ENCODE measurements around the gene XG.
"Not testable (repeated sequence)": the region's sequence is repeated elsewhere in the genome, so short reads cannot be mapped to it uniquely, and the experiment has no call there.

Gene XG

DNA sequence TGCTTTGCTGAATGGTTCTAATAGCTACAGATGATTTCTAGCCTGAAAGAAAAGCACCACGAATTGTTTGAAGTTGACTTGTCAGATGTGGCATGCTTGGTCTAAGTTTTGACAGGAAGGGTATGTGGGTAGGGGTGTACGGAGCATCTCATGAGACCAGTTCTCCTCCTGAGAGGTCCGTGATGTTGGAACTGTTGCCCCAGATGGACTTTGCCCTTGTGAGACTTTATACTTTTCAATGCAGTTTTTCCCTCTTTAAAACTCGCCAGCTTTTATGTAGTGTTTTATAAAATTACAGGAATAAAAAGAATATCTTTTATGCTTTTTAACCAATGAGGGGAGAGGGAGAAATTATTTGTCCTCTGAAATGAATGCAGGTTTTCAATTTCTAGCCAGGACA, 16.6 kb upstream of the XG start:
- DNase-seq = no peak

- DNase-seq = no peak
Measured at GRCh38 chrX:2740672-2741071, 11.2 kb upstream of the XG start.

DNA sequence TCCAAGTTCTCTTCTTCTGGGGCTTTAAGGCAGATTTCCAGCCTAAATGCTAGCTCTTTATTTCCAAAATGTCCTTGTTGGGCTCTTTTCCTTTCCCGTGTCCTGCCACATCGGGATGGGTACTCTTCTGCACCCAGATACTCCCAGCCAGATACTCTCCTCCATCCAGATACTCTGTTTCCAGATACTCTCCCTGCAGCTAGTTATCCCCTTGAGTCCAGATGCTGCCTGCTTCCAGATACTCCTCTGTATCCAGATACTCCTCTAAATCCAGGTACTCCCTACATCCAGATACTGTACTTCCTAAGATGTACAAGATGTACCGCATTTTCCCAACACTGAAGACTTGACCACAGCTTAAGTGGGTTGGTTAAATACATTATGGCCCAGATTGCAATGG, 10.5 kb upstream of the XG start:
- no peak for DNase-seq

DNA sequence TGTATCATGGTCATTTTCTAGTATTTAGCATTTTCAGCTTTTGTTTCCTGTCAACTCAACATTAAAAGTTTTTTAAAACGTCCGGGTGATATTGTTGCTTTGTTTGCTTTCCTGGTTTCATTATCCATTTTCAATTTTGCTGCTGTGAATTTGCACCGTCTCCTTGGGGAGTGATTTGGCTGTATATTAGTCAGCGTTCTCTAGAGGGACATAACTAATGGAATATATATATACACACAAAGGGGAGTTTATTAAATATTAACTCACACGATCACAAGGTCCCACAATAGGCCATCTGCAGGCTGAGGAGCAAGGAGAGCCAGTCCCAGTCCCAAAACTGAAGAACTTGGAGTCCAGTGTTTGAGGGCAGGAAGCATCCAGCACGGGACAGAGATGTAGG, 5.6 kb upstream of the XG start:
- not testable (repeated sequence) for DNase-seq

- no peak for DNase-seq
Measured at GRCh38 chrX:2748171-2748814, 3.5 kb upstream of the XG start.

DNA sequence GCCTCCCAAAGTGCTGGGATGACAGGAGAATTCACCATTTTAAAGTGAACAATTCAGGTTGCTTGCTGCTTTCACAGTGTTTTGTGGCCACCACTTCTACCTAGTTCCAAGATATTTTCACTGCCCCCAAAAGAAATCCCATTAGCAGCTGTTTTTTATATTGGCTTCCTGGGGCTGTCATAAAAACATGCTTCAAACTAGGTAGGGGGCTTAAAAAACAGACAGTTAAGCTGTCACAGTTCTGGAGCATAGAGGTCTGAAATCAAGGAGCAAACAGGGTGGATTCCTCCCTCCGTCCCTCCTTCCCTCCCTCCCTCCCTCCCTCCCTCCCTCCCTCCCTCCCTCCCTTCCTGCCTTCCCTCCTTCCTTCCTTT, 3.0 kb upstream of the XG start:
- no peak for DNase-seq

DNA sequence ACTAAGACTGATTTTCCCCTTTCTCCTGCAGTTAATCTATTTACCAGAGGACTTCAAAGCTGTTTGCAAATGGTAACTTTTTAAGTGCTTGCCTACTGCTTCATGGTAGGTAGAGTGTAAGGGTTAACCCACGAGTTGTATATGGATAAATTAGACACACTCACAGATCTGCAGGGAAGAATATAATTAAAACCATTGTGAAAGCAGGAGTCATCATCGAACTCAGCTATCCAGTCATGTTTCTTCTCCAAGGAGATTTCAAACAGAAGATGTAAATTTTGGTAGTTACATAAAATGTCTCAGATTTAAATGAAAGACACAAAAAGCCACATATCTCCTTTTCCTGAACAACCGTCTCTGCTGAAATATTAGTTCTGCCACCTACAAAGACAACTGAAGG, 549 bp upstream of the XG start:
- DNase-seq = no peak

DNA sequence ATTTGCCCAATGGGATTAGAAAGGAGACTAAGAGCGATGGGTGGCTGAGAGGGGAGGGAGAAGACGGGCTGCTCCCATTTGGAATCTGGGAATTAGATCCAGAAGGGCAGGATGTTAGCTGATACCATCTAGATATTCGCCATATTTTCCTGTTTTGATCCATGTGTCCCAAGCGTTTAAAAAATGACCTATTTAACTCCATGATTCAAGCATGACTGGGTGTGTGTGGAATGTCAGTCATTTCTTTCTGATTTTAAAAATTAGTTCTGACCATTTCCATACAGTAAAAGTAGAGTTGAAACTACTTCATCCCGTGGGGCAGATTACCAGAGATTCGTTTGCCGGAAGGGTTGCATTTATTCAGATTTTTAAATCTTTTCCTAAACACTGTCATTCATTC, 601 bp downstream of the XG start:
- DNase-seq = not testable (repeated sequence)

- not testable (repeated sequence) for DNase-seq
Measured at GRCh38 chrX:2755163-2755715, 3.4 kb downstream of the XG start.

GRCh38 chrX:2756548-2756947, 4.7 kb downstream of the XG start:
- DNase-seq = no peak

- no peak for DNase-seq
Measured at GRCh38 chrX:2761246-2761645, 9.4 kb downstream of the XG start.

GRCh38 chrX:2762671-2763070, 10.8 kb downstream of the XG start:
- DNase-seq = not testable (repeated sequence)

GRCh38 chrX:2764766-2765548, 13.1 kb downstream of the XG start:
- not testable (repeated sequence) for DNase-seq

GRCh38 chrX:2765549-2765830, 13.7 kb downstream of the XG start:
- DNase-seq = no peak

DNA sequence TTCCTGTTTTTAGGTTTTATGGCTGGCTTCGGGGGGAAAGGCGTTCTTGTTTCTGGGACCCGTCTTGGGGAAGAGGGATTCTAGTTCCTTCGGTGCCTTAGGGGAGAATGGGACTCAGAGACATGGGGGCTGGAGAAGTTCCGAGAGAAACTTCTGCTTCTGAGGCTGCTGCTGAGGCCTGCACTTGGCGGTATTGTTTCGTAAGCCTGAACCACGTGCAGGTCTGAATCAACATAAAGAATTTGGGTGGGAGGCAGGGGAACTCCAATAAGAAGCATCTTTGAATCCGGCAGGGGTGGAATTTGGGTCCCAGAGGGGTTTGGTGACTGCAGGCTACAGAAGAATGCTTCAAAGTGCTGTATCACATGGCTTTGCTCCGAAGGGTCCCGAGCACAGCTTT, 15.1 kb downstream of the XG start:
- no peak for DNase-seq

GRCh38 chrX:2767631-2768455, 16.0 kb downstream of the XG start:
- no peak for DNase-seq

GRCh38 chrX:2769615-2770014, 17.8 kb downstream of the XG start:
- no peak for DNase-seq

DNA sequence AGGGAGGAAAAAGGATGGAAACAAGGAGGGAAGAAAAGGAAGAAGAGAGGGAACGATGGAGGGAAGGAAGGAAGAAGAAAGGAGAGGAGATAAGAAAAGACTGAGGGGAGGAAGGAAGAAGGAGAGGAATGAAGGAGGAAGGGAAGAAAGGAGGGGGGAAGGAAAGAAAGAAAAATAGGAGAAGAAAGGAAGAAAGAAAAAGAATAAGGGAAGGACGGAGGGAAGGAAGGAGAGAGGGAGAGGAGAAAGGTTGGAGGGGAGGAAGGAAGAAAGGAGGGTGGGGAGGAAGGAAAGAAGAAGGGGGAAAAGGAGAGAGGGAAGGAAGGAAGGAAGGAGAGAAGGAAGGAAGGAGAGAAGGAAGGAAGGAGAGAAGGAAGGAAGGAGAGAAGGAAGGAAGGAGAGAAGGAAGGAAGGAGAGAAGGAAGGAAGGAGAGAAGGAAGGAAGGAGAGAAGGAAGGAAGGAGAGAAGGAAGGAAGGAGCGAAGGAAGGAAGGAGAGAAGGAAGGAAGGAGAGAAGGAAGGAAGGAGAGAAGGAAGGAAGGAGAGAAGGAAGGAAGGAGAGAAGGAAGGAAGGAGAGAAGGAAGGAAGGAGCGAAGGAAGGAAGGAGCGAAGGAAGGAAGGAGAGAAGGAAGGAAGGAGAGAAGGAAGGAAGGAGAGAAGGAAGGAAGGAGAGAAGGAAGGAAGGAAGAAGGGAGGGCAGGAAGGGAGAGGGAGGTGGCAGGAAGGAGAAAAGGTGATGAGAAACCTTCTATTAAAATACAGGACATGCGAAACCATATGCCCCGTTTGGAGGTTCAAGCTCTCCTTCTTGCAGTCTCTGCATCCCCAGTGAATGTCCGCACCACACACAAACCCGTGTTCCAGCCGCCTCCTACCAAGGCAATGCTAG, 21.6 kb downstream of the XG start:
- DNase-seq = not testable (repeated sequence)

DNA sequence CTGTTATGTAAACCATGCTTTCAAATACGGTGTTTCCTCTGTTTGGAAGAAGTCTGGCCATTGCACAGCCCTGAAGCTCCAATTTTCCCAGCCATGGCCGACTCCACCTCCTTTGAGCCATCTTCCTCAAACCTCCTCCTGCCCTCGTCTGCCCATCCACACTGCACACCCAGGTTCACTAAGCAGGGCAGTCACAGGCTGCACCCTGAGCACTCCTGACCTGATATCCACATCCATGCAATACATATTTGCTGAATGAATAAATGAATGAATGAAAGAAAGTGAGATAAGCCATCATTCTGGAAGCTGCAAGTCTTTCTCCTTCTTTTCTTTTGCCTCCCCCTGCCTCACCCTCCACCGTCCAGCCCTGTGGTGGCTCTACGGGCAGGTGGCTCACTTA, 22.2 kb downstream of the XG start:
- DNase-seq = no peak

DNA sequence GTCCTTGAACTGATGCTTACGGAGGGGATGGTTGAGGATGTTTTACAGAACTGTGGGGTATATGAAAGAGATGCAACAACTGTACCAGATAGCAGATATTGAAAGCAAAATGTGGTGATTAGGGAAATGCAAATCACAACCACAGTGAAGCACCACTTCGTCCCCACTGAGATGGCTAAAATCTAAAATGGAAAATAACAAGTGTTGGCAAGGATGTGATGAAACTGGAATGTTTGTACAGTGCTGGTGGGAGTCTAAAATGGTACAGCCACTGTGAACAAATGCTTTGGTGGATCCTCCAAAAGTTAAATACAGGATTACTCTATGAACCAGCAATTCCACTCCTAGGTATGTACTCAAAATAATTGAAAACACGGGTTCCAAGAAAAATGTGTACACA, 22.9 kb downstream of the XG start:
- DNase-seq = no peak

DNA sequence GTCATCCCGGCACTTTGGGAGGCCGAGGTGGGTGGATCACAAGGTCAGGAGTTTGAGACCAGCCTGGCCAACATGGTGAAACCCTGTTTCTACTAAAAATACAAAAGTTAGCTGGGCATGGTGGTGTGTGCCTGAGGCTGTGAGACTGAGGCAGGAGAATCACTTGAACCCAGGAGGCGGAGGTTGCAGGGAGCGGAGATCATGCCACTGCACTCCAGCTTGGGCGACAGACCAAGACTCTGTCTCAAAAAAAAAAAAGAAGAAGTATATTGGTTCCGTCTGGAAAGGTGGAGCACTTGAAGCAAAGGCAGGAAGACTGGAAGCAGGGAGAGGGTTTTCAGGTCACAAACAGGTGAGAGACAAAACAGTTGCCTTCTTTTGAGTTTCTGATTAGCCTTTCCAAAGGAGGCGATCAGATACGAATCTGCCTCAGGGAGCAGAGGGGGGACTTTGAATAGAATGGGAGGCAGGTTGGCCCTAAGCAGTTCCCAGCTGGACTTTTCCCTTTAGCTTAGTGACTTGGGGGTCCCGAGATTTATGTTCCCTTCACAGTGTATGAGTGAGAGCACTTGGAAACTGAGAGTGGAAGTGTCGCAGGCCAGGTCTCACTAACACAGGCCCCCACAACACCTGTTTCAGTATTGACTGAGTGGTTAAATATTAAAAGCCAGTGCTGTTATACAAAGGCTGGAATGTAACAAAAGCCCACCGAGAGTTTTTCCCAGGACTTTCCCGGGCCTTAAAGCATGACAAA, 28.8 kb downstream of the XG start:
- DNase-seq = not testable (repeated sequence)

DNA sequence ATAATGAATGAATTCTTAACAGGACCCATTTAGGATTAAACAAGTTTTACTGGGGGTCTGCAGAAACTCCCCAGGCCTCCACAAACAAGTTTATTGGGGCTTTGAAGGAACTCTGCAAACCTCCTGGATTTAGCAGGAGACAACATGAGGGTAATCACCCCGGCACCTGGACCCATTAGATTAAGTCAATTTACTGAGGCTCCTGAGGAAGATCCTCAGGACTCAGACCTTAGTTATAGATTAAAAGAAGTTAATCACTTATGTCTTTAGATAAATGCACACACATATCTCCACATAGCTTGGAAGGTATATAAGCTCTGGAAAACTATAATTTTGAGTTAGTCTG, 29.4 kb downstream of the XG start:
- DNase-seq = no peak

Data from NCI-H1694 treated with DMSO at 0.1 percent for 48 hours (cell line).